SIG-M5 treated with dmso at 0.1 percent for 504 hours (cell line): ENCODE measurements around the gene MINK1.

Source experiments
- DNase-seq: peaks from one replicate; lab custom pipeline; 2025; ENCODE audit not compliant: unreplicated experiment; lab: John Stamatoyannopoulos, UW

The MINK1 gene

GRCh38 chr17:4946312-4946976 lies 113.3 kb downstream of the MINK1 start:
- DNase-seq: no peak

GRCh38 chr17:4947010-4947410 lies 113.9 kb downstream of the MINK1 start:
- peak; percentile 59 for DNase-seq
